Right lobe of liver (tissue), 6 donors: ENCODE measurements around the gene TAB2. TPM values are rescaled to one million over a fixed set of nuclear protein-coding genes. Genes with fewer than 3 reads are reported as not detected.

Source experiments
- ATAC-seq, 4 donors: fragments of 200-7000 bp; cut with Tn5 transposase; one replicate each; pipeline ENCODE4 v1.9.1; 2020; ENCODE audit warnings: mild to moderate bottlenecking in 4 of 4, moderate library complexity in 4 of 4
- DNase-seq, 3 donors: peaks; one replicate each; pipeline ENCODE4 v3.0.0-alpha.2; 2020
- H3K27ac ChIP-seq, 3 donors: fragments of 200-600 bp; one replicate each; pipeline ENCODE4 v1.8.0; 2022
- H3K27me3 ChIP-seq, 2 donors: fragments of 200-600 bp; one replicate each; pipeline ENCODE4 v1.8.0; 2022
- H3K36me3 ChIP-seq, 4 donors: fragments of 200-600 bp; sonication (generic) in 1 of 4; one replicate each; pipeline versions ENCODE4 v1.5.1 to v1.8.0; 2017 to 2022; ENCODE audit warnings: control low read depth in 1 of 4
- H3K4me1 ChIP-seq, 4 donors: fragments of 200-600 bp; sonication (generic) in 1 of 4; one replicate each; pipeline versions ENCODE4 v1.5.1 to v1.8.0; 2017 to 2022; ENCODE audit warnings: control low read depth in 1 of 4
- H3K4me3 ChIP-seq, 3 donors: fragments of 200-600 bp; one replicate each; pipeline ENCODE4 v1.8.0; 2022
- H3K9me3 ChIP-seq, 4 donors: fragments of 200-600 bp; sonication (generic) in 1 of 4; one replicate each; pipeline versions ENCODE4 v1.5.1 to v1.8.0; 2017 to 2022; ENCODE audit warnings: control low read depth in 1 of 4
- CTCF ChIP-seq, 4 donors: fragments of 200-600 bp in 3 of 4; fragments of 450-650 bp in 1 of 4; IDR thresholded peaks; one replicate each; pipeline versions ENCODE4 v1.5.1 to v1.8.0; 2016 to 2022; ENCODE audit warnings: antibody characterized with exemption in 4 of 4, mild to moderate bottlenecking in 2 of 4
- POLR2A ChIP-seq: fragments of 450-650 bp; IDR thresholded peaks from one replicate; pipeline ENCODE4 v1.6.1; 2017; ENCODE audit warnings: antibody characterized with exemption, mild to moderate bottlenecking
- WGBS: methylation state at CpG from one replicate; pipeline ENCODE4 v1.1.6; 2018; ENCODE audit warnings: low coverage, low lambda C conversion rate; ENCODE audit not compliant: insufficient coverage; ENCODE audit errors: missing lambda C conversion rate; 5-methylcytosine and 5-hydroxymethylcytosine counted together
- intact Hi-C, 2 donors: fragments of 100-400 bp; cut with DNase I; formaldehyde crosslinking; loops; one replicate each; pipeline versions ENCODE4 v1.11.2 to v1.14.1; 2022
- total RNA-seq, 6 experiments: library from RNA; depleted of rRNA in 2 of 6; stranded (reverse); fragments of >200 nt in 2 of 6; fragmentation: NEBNext Ultra II Directional in 3 of 6; extraction: Animal tissue kit (Norgen Biotek cat#: 25700) in 3 of 6; gene quantifications; one replicate each; pipeline versions ENCODE4 v1.1.0 to v1.2.4, GENCODE V29; 2016 to 2023
- donor health status: DM: no; HTN: yes; CAD: no.
- donor health status: DM: no; HTN: no; CAD: no.
- donor health status: DM: no; HTN: no; CAD: no.
- donor health status: DM: no; HTN: yes; CAD: no.
- donor health status: DM: no; HTN: yes; CAD: no.

The TAB2 gene
- total RNA-seq, 6 experiments from 2014 or later: 25.5 to 33.1 (median 30.2) TPM

- Histone ChIP-seq H3K4me3 (no peak overlapping the region), H3K27me3 (no peaks in the 10 kb centered on the region), H3K4me1 (peaks cover 0 to 8% (median 3%) of the 10 kb centered on the region in 4 donors), H3K9me3 (no peaks in the 10 kb centered on the region), H3K27ac (no peak overlapping the region), H3K36me3 (no peaks in the 10 kb centered on the region)
- ATAC-seq (no peak), DNase-seq (no peak)
- intact Hi-C loops: no loop called here
- 60% methylated on average over 3 of the region's 3 CpGs for WGBS
- TF ChIP-seq CTCF (IDR thresholded peaks at IDR 0.05) (no peak), POLR2A (no peak)
Measured at GRCh38 chr6:149305372-149305771, 12.1 kb upstream of the TAB2 start.

GRCh38 chr6:149306967-149307366 is 10.5 kb upstream of the TAB2 start:
- no peaks in the 10 kb centered on the region for H3K9me3 ChIP-seq
- no peak for ATAC-seq
- intact Hi-C loops: no loop called here
- no peak for DNase-seq
- H3K27me3 ChIP-seq: no peaks in the 10 kb centered on the region
- TF ChIP-seq POLR2A (no peak), CTCF (IDR thresholded peaks at IDR 0.05) (no peak)
- WGBS: 90% methylated on average over 3 of the region's 3 CpGs
- no peak overlapping the region for H3K4me3 ChIP-seq
- H3K4me1 ChIP-seq: peaks cover 0 to 8% (median 3%) of the 10 kb centered on the region in 4 donors
- no peak overlapping the region for H3K27ac ChIP-seq
- no peaks in the 10 kb centered on the region for H3K36me3 ChIP-seq

GRCh38 chr6:149311293-149311692 is 6.2 kb upstream of the TAB2 start:
- no peak for TF ChIP-seq POLR2A
- TF ChIP-seq CTCF (IDR thresholded peaks at IDR 0.05): no peak
- Histone ChIP-seq H3K27ac (no peak overlapping the region), H3K9me3 (no peaks in the 10 kb centered on the region), H3K27me3 (no peaks in the 10 kb centered on the region), H3K4me1 (peaks cover 0 to 4% (median 0%) of the 10 kb centered on the region in 4 donors), H3K36me3 (no peaks in the 10 kb centered on the region), H3K4me3 (no peak overlapping the region)
- intact Hi-C loops: no loop called here
- DNase-seq (no peak), ATAC-seq (no peak)
- 47% methylated on average over 4 of the region's 4 CpGs for WGBS

GRCh38 chr6:149311766-149312165 is 5.7 kb upstream of the TAB2 start:
- 100% methylated on average over 1 of the region's 1 CpG for WGBS
- Histone ChIP-seq H3K36me3 (no peaks in the 10 kb centered on the region), H3K27me3 (no peaks in the 10 kb centered on the region), H3K4me1 (peaks cover 0 to 5% (median 0%) of the 10 kb centered on the region in 4 donors), H3K9me3 (no peaks in the 10 kb centered on the region), H3K27ac (no peak overlapping the region), H3K4me3 (no peak overlapping the region)
- no peak for DNase-seq
- intact Hi-C loops: no loop called here
- TF ChIP-seq POLR2A (no peak), CTCF (IDR thresholded peaks at IDR 0.05) (no peak)
- ATAC-seq: no peak

GRCh38 chr6:149313070-149313469 is 4.4 kb upstream of the TAB2 start:
- DNase-seq (no peak), ATAC-seq (no peak)
- Histone ChIP-seq H3K27me3 (no peaks in the 10 kb centered on the region), H3K27ac (no peak overlapping the region), H3K4me3 (no peak overlapping the region), H3K9me3 (no peaks in the 10 kb centered on the region), H3K4me1 (peaks cover 0 to 5% (median 0%) of the 10 kb centered on the region in 4 donors), H3K36me3 (no peaks in the 10 kb centered on the region)
- 78% methylated on average over 4 of the region's 5 CpGs for WGBS
- TF ChIP-seq POLR2A: no peak
- TF ChIP-seq CTCF (IDR thresholded peaks at IDR 0.05): no peak
- intact Hi-C loops: no loop called here
